Osteocyte (in vitro differentiated cells): Measurements from ENCODE around the gene MTX2. TPM values are rescaled to one million over a fixed set of nuclear protein-coding genes. Genes with fewer than 3 reads are reported as not detected.
"Not testable (repeated sequence)": the region's sequence is repeated elsewhere in the genome, so short reads cannot be mapped to it uniquely, and the experiment has no call there.

Experiments
- DNase-seq: peaks from one replicate; pipeline ENCODE4 v3.0.0; 2021; ENCODE audit warnings: mixed read lengths; ENCODE audit not compliant: unreplicated experiment; ENCODE audit errors: extremely low spot score
- H3K27ac Mint-ChIP-seq: one replicate; pipeline ENCODE4 v1.8.0; 2021; ENCODE audit warnings: mild to moderate bottlenecking, mixed read lengths; ENCODE audit not compliant: unreplicated experiment
- H3K27me3 Mint-ChIP-seq: one replicate; pipeline ENCODE4 v1.8.0; 2021; ENCODE audit warnings: mixed read lengths; ENCODE audit not compliant: unreplicated experiment
- H3K36me3 Mint-ChIP-seq: one replicate; pipeline ENCODE4 v1.8.0; 2021; ENCODE audit warnings: mixed read lengths; ENCODE audit not compliant: unreplicated experiment
- H3K4me1 Mint-ChIP-seq: one replicate; pipeline ENCODE4 v1.8.0; 2021; ENCODE audit warnings: mixed read lengths; ENCODE audit not compliant: unreplicated experiment
- H3K4me3 Mint-ChIP-seq: one replicate; pipeline ENCODE4 v1.8.0; 2021; ENCODE audit warnings: mild to moderate bottlenecking, moderate library complexity, mixed read lengths; ENCODE audit not compliant: unreplicated experiment
- H3K9me3 Mint-ChIP-seq: one replicate; pipeline ENCODE4 v1.8.0; 2021; ENCODE audit warnings: mixed read lengths; ENCODE audit not compliant: unreplicated experiment
- total RNA-seq: library from RNA; stranded (reverse); gene quantifications from 2 replicates; pipeline ENCODE4 v1.2.1, GENCODE V29; 2021
- TF ChIP-seq, protein P1 (sequence below): fragments of 200-600 bp; sonication (generic); IDR thresholded peaks from 2 replicates; pipeline ENCODE4 v1.5.0; 2021; ENCODE audit warnings: antibody characterized with exemption, mild to moderate bottlenecking, moderate library complexity

MTX2 gene
- total RNA-seq, 1 donor from 2014 or later: 23.6 TPM

DNA sequence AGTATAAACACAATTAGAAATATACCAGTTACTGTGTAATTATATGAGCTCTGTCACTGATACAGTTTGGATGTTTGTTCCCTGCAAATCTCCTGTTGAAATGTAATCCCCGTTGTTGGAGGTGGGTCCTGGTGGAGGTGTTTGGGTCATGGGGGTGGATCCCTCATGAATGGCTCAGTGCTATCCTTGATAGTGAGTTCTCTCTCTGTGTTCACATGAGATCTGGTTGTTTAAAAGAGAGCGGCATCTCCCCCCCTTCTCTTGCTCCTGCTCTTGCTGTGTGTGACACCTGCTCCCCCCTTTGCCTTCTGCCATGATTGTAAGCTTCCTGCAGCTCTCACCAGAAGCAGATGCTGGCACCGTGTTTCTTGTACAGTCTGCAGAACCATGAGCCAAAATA lies 24.1 kb downstream of the MTX2 start:
- H3K4me1 Mint-ChIP-seq: no peaks in the 10 kb centered on the region

DNA sequence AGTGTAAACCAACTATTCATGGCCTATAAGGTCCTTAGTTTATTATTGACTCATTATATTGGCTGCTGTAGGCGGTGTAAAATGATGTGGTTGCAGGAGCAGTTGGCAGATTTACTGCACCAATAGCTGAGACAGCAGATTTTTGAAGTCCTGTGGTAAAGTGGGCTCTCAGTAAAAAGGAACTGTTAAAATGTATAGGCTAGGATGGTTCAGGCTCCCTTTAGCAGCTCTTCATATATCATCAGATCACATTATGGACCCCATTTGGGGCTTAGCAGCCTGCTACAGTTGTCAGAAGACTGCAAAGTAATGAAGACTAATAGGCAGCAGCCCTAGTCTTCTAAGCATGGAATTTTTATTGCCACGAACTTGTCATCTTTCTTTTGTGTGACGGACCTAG lies 27.8 kb downstream of the MTX2 start:
- TF ChIP-seq, protein P1, sequence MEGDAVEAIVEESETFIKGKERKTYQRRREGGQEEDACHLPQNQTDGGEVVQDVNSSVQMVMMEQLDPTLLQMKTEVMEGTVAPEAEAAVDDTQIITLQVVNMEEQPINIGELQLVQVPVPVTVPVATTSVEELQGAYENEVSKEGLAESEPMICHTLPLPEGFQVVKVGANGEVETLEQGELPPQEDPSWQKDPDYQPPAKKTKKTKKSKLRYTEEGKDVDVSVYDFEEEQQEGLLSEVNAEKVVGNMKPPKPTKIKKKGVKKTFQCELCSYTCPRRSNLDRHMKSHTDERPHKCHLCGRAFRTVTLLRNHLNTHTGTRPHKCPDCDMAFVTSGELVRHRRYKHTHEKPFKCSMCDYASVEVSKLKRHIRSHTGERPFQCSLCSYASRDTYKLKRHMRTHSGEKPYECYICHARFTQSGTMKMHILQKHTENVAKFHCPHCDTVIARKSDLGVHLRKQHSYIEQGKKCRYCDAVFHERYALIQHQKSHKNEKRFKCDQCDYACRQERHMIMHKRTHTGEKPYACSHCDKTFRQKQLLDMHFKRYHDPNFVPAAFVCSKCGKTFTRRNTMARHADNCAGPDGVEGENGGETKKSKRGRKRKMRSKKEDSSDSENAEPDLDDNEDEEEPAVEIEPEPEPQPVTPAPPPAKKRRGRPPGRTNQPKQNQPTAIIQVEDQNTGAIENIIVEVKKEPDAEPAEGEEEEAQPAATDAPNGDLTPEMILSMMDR: no peak
- H3K27me3 Mint-ChIP-seq: no peaks in the 10 kb centered on the region
- no peaks in the 10 kb centered on the region for H3K4me1 Mint-ChIP-seq
- no peak overlapping the region for H3K4me3 Mint-ChIP-seq
- no peak overlapping the region for H3K27ac Mint-ChIP-seq
- H3K36me3 Mint-ChIP-seq: peaks cover 4% of the 10 kb centered on the region
- no peaks in the 10 kb centered on the region for H3K9me3 Mint-ChIP-seq
- no peak for DNase-seq

More for the DNA sequence above, 24.1 kb downstream of the MTX2 start:
- Mint-ChIP-seq H3K36me3 (peaks cover 2% of the 10 kb centered on the region), H3K27me3 (no peaks in the 10 kb centered on the region), H3K4me3 (no peak overlapping the region), H3K27ac (no peak overlapping the region), H3K9me3 (no peaks in the 10 kb centered on the region)
- DNase-seq: no peak
- TF ChIP-seq, protein P1: no peak

DNA sequence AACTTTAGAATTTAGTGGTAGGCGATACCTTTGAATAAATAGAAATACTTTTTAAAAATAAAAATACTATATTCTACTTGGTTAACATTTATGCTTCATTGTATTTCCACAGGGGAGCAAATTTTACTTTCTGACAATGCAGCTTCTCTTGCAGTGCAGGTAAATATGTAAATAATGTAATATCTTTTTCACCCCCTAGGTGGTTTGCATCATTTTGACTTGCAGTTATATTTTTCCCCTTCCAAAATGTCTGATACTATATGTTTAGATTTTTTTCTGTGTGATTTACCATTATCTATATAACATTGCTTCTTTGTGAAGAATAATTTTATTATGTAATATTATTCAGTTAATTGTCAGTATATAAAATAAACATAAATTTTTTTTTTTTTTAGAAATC lies 28.5 kb downstream of the MTX2 start:
- no peak overlapping the region for H3K4me3 Mint-ChIP-seq
- H3K36me3 Mint-ChIP-seq: peaks cover 4% of the 10 kb centered on the region
- H3K9me3 Mint-ChIP-seq: no peaks in the 10 kb centered on the region
- H3K27me3 Mint-ChIP-seq: no peaks in the 10 kb centered on the region
- TF ChIP-seq, protein P1: no peak
- no peak overlapping the region for H3K27ac Mint-ChIP-seq
- no peaks in the 10 kb centered on the region for H3K4me1 Mint-ChIP-seq
- DNase-seq: no peak

DNA sequence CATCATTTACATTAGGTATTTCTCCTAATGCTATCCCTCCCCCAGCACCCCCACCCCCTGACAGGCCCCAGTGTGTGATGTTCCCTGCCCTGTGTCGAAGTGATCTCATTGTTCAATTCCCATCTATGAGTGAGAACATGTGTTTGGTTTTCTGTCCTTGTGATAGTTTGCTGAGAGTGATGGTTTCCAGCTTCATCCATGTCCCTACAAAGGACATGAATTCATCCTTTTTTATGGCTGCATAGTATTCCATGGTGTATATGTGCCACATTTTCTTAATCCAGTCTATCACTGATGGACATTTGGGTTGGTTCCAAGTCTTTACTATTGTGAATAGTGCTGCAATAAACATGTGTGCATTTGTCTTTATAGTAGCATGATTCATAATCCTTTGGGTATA lies 36.8 kb downstream of the MTX2 start:
- peaks cover 52% of the 10 kb centered on the region for H3K36me3 Mint-ChIP-seq
- not testable (repeated sequence) for H3K4me1 Mint-ChIP-seq, DNase-seq, H3K27me3 Mint-ChIP-seq, H3K27ac Mint-ChIP-seq, H3K4me3 Mint-ChIP-seq
- peaks cover 13% of the 10 kb centered on the region for H3K9me3 Mint-ChIP-seq

DNA sequence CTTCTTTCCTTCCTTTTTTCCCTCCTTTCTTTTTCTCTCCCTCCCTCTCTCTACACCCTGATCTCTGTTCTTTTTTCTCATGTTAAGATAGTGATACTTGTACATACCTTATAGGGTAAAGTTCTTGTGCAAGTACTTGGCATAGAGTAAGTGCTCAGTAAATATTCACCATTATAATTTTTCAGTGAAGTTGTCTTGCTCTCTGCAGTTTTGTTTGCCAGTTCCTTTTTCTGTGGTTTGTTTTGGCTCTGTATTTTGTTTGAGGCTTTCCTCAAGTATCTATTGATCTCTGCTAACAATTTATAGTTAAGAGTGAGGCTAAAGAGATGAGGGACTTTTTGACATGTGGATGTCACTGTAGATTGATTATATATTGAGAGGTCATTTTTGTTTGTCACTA lies 48.0 kb downstream of the MTX2 start:
- Mint-ChIP-seq H3K4me3 (no peak overlapping the region), H3K36me3 (peaks cover 10% of the 10 kb centered on the region), H3K27ac (peak overlapping the region; percentile 16), H3K9me3 (no peaks in the 10 kb centered on the region), H3K27me3 (no peaks in the 10 kb centered on the region), H3K4me1 (peaks cover 5% of the 10 kb centered on the region)
- TF ChIP-seq, protein P1: no peak
- no peak for DNase-seq

DNA sequence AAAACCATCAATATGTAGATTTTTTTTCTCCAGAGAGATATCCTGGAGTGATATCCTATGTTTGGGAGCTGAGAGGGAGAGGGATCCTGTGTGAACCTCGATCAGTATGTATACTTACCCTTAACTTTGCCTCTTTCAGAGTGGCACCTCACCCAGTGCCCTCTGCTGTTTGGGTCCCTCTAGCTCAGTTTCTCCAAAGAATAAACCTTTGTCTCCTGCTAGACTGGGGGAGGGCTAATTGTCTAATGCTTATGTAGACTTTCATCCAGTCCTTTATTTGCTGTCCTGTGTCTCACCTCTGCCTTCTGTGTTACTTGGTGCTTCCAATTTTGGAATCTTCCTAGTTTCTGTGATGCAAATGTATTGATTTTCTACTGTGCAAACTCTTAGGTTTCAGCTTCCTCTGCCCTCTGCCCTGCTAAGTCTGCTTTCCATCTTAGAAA lies 48.4 kb downstream of the MTX2 start:
- TF ChIP-seq, protein P1: no peak
- no peak for DNase-seq
- Mint-ChIP-seq H3K4me3 (no peak overlapping the region), H3K36me3 (peaks cover 10% of the 10 kb centered on the region), H3K4me1 (peaks cover 5% of the 10 kb centered on the region), H3K9me3 (no peaks in the 10 kb centered on the region), H3K27me3 (no peaks in the 10 kb centered on the region), H3K27ac (no peak overlapping the region)
